ENCODE results near the gene NKAIN4. TPM values are rescaled to one million over a fixed set of nuclear protein-coding genes. Genes with fewer than 3 reads are reported as not detected.
A peak's percentile ranks its signal among the peaks of the same experiment; 100 is the strongest.

The NKAIN4 gene
- 0.18 TPM for polyA plus RNA-seq (2013, experiment 1 of 2; ENCODE audit: insufficient read length)
- polyA plus RNA-seq (2013, experiment 2 of 2; ENCODE audit: insufficient read length) = 0.10 TPM

DNA sequence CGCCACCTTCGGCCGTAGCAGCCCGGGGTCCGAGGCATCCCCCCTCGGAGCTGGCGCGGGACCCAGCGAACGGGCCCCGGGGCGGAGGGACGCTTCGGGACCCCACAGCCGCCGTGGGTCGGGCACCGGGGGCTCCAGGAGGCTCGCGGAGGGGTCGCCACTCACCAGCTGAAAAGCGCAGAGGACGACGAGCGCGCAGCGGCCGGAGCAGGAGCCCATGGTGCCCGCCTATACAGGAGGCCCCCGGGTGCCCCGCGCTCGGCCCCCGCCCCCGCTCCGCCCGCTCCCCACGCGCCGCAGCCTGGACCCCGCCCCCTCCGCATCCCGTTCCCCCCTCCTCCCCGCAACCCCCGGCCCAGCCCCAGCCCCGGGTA lies at the start of gene NKAIN4:
Gene NKAIN4, minus strand, starts transcription at position 232 of the 374 bp plus-strand sequence. Its CDS starts 13 bp downstream, at position 219.
- DNase-seq = no peak

- no peak for DNase-seq
These were observed 48.9 kb upstream of the NKAIN4 start for GRCh38 chr20:63303095-63303666.

- DNase-seq = no peak
These were observed 47.4 kb upstream of the NKAIN4 start for GRCh38 chr20:63301671-63302070.

DNA sequence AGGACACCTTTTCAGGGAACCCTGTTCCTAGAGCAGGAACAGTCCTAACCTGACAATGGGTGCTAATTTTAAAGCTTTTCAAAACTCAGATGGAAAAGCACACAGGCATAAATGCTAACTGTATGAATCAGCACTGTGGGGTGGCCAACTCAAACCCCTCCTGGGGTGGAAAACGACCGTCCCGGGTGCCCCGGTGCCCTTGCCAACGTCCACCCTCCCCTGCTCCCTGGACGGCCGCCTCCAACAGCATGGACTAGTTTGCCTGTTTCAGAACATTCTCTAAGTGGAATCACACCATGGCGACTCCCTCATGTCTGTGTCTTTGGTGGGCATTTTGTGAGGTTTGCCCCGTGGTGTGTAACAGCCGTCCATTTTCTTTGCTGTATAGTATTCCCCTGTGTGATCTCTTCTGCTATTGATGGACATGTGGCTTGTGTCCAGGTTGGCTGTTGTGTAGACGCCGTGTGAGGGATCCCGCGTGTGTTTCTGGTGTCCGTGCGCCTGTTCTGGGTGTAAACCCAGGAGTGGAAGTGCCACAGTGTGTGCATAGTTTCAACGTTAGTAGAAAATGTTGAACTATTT lies 44.6 kb upstream of the NKAIN4 start:
- DNase-seq = no peak

DNA sequence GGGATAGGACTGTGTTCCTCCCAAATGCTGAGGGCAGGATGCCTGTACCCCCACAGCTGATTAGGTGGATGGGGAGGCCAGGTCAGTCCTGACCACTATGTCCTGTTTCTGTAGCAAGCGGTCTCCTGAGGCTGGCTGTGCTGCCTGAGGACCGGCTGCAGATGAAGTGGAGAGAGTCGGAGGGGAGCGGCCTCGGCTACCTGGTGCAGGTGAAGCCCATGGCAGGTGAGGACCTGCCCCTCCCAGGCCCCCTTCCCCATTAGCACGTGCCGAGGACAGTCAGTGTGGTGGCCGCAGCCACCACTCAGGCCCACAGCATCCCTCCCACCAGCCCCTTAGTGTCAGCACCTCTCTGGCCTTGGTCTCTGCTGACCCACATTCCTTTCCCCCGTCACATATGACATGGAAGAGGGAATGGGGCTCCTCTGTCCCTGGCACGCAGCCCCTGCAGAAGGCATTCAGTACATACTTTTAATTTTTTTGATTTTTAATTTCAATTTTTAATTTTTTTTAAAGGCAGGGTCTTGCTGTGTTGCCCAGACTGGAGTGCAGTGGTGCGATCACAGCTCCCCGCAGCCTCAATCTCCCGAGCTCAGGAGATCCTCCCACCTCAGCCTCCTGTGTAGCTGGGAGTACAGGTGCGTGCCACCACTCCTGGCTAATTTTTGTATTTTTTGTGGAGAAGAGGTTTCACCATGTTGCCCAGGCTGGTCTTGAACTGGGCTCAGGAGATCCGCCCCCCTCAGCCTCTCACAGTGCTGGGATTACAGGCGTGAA lies 43.7 kb upstream of the NKAIN4 start:
- DNase-seq = no peak

- DNase-seq = no peak
These were observed 43.1 kb upstream of the NKAIN4 start for GRCh38 chr20:63297371-63297781.

DNA sequence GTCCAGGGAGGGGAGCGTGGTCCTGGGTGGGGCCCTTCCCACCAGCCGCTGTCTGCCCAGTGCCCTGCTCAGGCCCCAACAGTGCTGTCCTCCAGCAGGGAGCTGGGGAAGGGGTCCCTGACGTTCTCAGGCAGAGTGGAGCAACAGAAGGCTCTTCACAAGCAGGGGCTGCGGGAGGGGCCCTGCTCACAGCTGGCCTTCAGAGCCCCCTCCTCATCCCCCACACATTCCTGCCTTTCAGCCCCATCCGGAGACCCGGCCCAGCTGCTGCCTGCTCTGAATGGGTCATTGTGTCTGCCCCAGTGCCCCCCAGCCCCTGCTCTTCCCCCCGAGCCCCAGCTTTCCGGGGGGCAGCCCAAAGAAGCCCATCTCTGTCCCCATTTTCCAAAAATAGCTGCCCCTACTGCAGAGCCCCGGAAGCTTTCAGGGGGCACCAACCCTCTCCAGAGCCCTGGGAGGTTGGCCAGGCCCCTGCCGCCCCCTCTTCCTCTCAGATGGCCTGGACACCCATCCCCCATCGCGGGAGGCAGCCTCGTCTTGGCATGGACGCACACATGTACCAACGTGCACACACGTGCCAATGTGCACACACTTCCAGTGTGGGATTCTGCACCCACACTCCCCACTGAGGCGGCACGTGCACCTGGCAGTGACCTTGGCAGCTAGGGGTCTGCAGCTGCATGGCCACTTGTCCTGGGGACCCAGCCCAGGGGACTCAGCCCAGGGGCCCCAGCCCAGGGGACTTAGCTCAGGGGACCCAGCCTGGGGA lies 42.5 kb upstream of the NKAIN4 start:
- no peak for DNase-seq

DNA sequence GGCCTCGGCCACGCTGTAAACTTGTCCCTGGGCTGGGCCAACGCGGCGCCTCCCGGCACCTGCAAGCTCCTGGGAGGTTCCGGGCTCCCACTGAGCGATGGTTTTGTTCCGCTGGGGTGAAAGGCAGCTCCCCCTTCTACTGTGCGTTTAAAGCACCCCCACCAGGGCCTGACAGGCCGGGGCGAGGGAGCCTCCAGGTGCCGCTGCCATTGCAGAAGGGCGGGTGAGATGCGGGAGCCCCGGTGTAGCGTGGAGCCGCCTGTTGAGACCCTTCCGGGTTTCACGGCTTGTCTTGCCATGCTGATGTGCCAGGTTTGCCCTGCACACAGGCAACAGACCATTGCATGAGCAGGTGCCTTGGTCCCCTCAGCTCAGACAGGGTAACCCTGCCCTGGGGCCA lies 41.6 kb upstream of the NKAIN4 start:
- no peak for DNase-seq

DNA sequence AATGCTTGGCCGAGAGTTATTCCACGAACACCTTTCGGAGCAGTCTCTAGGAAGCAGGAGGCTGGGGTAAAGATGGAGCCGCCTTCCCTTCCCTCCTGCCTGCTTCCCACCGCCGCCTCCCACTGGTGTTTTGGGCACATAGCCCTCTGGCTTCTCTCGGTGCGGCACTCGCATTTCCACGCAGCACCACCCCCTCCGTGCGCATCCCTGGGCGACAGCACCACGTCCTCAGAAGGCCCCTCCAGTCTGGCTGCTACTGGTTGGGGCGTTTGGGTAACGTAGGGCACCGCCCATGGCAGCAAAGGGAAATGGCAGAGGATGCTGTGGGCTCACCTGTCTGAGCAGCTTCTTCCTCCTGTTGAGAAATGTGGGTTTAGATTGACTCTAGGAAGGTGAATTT lies 41.2 kb upstream of the NKAIN4 start:
- DNase-seq = no peak

DNA sequence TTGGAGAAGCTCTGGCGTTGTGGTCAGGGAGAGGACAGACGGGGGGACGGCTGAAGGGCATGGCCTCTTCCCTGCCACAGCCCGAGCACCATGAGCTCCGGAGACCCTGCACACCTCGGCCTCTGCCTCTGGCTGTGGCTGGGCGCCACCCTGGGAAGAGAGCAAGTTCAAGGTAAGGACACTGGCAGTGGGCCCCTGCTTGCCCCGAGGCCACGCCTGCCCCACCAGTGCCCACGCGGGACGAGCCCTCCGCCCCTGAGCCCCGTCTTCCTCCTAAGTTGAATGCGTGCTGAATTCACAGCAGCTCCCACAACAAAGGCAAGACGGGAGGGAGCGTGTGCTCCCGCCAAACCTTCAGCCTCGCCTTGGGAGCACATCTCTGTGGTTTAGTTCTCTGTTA lies 40.8 kb upstream of the NKAIN4 start:
- DNase-seq = no peak

- DNase-seq = no peak
These were observed 40.3 kb upstream of the NKAIN4 start for GRCh38 chr20:63294536-63294900.

- no peak for DNase-seq
These were observed 39.7 kb upstream of the NKAIN4 start for GRCh38 chr20:63293871-63294535.

DNA sequence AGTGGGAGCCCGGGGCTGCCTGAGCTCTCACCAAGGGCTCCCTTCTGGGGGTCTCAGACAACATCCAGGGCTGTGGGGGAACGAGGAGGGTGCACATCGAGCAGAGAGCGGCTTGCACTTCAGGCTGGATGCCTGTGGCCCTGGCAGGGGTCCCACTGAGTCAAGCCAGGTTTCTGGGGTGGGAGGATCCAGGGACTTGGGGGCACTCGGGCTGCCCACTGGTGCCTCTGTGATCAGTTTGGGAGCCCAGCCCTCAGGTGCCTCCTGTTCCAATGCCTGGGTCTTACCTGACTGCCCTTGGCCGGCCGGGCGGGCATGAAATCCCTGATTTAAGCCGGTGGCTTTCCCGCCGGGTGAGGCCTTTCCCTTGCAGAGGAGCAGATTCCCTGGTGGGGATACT lies 39.2 kb upstream of the NKAIN4 start:
- no peak for DNase-seq

- no peak for DNase-seq
These were observed 38.6 kb upstream of the NKAIN4 start, which contains the start of gene COL20A1 for GRCh38 chr20:63292904-63293303. Gene COL20A1 (plus strand): TSS chr20:63293186. CDS start chr20:63295108, 1,922 bp downstream.

GRCh38 chr20:63292292-63292701 lies 38.0 kb upstream of the NKAIN4 start:
- no peak for DNase-seq

DNA sequence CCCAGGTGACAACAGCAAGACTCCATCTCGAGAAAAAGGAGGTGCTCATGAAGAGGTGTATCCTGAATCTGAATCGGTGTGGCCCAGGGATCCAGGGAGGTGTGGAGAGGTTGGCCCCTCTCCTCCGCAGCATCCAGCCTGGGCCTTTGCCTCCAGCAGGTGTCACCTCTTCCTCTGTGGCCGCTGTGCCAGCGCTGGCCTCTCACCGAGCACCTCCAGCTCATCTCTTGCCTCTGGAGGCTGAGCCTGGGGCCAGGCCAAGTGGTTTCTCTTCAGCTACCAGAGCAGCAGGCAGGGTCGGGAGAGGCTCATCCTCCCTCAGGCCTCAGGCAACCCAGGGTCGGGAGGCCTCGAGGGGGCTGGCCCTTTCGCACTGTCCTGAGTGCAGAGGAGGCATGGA lies 37.5 kb upstream of the NKAIN4 start:
- no peak for DNase-seq

GRCh38 chr20:63290677-63291472 lies 36.6 kb upstream of the NKAIN4 start:
- DNase-seq = peak; percentile 23

- DNase-seq = no peak
These were observed 35.9 kb upstream of the NKAIN4 start for GRCh38 chr20:63290136-63290676.

- DNase-seq = no peak
These were observed 35.3 kb upstream of the NKAIN4 start for GRCh38 chr20:63289311-63290135.

- DNase-seq = no peak
These were observed 34.5 kb upstream of the NKAIN4 start for GRCh38 chr20:63288581-63289251.

Data from fibroblast of skin of abdomen (primary cell).